Fibroblast of gingiva (primary cell): ENCODE results near the gene ADAT3.
"Not testable (repeated sequence)": the region's sequence is repeated elsewhere in the genome, so short reads cannot be mapped to it uniquely, and the experiment has no call there.

Source experiments
- DNase-seq: peaks from one replicate; pipeline ENCODE4 v3.0.0-alpha.2; 2011; ENCODE audit warnings: low read depth

Gene ADAT3

DNA sequence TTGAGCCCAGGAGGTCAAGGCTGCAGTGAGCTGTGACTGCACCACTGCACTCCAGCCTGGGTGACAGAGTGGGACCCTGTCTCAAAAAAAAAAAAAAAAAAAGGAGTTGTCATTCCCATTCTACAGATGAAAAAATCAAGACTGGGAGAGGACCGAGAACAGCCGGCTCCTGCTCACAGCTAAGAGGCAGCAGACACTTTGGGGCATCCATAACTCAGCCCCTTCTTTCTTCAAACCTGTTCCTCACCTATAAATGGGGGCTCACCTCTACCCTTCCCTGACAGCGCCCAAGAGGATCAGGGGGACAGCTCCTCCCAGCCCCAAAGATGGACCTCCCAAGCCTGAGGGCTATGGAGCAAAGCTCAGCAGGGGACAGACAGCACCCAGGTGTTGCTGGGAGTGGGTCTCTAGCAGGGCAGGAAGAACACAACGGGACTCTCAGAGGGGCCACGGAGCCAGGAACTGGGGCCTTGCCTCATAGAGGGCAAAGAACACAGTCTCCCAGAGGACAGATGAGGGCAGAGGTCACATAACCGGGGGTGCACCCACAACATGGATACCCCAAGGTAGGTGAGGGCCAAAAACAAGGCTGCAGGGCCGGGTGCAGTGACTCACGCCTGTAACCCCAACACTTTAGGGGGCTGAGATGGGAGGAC is 38.4 kb upstream of the ADAT3 start:
- DNase-seq, result no peak

DNA sequence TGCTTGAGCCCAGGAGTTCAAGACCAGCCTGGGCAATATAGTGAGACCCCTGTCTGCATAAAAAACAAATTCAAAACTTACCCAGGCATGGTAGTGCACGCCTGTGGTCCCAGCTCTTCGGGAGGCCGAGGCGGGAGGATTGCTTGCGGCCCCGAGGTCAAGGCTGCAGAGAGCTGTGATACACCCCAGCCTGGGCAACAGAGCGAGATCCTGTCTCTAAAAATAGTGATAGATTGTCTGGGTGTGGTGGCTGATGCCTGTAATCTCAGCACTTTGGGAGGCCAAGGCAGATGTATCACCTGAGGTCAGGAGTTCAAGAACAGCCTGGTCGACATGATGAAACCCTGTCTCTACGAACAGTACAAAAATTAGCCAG is 37.9 kb upstream of the ADAT3 start:
- no peak for DNase-seq

DNA sequence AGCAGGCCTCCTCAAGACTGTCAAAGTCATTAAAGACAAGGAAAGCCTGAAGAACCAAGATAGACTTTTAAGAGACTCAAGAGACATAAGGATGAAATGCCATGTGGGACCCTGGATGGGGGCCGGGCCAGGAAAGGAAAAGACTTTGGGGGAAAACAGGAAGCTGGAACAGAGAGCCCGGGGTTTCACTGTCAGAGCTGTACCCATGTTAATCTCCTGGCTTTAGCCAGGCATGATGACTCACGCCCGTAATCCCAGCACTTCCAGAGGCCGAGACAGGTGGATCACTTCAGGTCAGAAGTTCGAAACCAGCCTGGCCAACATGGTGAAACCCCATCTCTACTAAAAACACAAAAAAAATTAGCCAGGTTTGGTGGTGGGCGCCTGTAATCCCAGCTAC is 36.2 kb upstream of the ADAT3 start:
- no peak for DNase-seq

DNA sequence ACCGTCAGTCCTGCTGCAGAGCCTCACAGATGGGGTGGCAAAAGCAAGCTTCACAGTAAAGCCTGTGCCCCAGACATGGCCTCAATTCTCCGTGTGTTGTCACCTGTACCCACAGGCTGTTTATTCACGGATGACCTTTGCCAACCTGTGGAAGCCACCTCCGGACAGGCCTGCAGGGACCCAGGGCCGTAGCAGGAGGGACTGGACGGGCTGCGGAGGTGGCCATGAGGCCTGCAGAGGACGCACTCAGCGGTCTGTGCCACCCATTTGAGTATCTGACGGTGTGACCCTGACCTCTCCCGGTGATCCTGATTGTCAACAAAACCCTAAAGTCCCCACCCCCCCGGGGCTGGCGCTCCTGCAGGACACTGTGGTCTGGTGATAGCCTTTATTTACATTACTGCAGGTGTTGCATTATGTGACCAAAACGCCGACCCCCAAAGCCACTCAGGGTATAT is 34.0 kb upstream of the ADAT3 start:
- no peak for DNase-seq

DNA sequence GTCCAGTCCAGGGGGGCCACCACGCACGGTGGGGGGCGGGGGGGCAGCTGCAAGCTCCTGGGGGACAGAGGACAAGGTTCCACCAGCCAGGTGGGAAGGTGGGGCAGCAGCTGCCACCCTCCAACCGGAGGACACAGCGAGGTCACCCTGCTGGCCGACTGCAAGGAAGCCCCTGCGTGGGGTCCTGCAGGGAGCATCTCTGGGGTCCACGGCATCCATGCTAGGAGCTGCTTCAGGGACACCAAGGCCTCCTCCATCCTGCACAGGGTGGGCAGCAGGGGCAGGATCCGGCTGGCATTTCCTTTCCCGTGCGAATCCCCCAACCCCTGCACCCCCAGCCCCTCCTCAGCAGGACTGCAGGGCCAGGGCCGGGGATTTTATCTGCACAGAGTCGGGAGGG is 33.6 kb upstream of the ADAT3 start:
- DNase-seq, result no peak

DNA sequence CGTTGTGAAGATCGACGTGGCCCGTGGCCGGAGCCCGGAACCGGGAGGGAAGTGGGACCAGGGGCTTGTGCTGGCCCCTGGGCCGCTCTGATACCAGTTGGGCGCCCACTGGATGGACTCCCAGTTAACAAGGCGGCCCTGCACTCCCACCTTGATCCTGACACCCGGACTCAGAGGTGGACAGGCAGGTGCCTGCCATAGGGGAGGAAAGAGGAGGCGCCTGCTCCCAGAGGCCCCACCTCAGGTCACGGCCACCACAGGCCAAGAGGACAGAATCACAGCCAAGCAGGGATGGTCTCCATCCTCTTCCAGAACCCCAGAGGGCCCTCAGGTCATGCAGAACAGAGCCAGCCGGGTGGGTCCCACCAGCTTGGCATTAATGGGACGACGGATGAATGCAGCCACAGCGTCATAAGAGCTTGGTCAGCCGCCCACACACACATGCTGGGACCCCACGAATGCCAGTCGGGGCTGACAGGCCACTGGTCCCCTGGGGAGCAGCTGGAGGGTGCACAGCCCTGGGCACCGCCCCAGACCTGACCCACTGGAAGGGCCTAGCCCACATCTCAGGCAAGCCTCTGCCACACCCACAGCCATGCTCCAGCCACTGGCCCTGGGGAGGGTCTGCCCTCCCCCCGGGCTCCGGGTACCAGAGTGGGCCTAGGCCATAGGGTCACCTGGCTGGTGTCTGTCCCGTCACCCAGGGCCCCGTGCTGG is 32.2 kb upstream of the ADAT3 start:
- no peak for DNase-seq

DNA sequence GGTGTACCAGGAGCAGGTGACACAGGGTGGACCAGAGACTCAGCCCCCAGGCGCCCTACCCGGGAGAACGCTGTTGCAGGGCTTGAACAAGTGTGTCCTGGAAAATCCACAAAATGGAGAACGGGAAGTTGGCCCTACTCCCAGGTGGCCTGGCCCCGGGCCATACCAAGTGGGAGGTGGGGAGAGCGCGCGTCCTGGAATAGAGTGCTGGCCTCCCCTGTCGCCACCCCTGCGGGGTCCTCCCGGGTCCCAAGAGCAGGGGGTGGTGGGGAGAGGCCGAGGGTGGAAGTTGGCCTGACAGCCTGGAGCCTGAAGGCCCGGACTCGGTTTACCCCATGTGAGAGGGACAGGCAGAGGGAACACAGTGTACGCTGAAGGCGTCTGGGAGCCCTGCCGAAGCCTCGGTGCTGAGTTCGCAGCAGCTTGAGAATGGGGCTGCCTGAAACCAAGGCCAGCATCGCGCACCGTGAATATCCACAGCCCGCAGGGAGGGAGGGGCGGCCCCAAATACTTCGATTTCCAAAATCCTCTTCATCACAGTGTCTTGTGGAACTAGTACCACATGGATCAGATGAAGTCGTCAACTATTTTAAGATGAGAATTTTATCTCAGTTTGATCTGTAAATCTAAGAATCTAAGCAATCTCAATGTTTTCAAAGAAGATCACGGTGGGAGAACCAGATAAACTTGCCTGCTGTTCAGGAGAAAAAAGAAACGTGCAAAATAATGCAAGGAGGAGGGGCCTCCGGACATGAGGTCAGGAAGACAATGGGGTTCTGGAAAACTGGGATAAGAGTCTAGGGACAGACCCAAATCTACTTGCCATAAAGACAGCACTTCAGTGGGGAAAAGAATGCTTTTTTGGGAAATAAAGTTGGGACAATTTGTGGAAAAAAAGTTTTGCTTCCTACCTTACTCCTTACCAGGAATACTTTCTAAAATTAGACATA is 31.4 kb upstream of the ADAT3 start:
- DNase-seq, result no peak

DNA sequence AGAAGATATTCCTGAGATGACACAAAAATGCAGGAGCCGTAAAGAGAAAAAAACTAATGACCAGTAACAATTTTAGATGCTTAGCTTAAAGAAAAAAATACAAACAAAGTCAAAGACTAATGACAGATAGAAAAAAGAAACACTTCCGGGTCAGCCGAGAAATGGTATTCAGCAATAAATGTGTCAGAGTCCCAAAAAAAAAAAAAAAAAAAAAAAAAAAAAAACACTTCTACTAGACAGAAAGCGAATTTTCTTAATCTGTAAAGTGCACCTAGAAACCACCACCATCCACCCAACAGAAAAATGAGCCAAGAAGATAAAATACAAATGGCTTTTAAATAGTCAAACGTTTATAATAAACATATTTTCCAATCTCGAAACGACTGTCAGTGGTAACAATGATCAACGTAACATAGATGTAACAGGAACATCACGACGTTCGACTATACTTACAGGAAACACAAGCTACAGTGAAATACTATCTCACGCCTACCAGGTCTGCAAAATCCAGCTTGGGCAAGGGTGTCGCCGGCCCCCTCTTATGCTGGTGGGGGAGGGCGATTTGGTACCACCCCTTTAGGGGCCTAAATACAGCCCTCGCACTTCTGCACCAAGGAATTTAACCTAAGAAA is 30.5 kb upstream of the ADAT3 start:
- no peak for DNase-seq

DNA sequence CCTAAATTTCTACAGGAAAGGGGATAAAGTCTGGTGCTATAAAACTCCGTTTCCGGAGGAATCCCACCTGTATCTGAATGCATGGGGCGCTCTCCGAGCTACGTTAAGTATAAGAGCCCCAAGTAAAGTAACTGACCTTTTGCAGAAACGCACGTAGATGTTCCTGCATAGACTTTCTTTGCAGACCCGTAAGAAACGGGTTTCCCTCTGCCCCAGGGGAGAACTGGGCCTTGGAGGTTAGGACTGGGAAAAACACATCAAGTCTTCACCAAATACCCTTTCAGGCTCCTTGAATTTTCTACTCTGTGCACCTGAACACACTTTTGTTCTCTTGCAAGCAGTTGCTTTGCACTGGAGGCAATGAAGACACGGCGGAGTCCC is 29.9 kb upstream of the ADAT3 start:
- not testable (repeated sequence) for DNase-seq

DNA sequence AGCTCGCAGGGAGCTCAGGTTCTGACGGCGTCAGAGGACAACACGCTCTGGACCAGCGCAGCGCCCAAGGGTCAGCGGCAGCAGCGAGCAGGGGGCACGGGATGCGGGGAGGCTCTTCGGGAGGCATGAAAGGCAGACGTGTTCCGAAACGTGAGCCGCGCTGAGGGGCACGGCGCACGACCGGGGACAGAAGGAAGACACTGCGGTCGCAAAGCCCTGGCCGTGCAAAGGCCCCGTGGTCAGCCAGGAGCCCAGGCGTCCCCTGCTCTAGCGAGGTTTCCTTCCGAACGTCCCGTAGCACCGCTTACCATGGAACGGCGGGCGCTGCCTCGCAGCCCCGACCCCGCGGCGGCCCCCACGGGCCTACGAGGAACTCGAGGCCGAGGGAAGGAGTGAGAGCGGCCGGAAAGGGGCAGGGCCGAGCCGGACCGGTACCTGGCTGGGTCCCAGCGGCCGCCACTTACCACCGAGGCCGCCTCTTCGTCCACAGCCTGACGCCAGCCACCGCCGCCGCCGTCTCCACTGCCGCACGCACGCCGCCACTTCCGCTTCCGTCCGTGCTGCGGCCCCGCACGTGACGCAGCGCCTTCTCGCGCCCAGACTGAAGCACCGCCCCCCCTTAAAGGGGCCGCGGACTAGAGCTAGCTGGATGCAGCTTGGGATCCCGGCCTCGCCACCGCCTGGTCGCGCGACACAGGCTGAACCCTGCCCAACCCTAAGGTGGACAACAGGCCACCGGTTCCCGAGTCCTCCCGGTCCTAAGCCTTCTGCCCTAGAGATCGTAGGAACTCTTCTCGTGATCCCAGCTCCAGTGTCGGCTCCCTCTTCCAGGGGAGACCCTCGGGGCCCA is 29.3 kb upstream of the ADAT3 start:
- DNase-seq, result peak; percentile 90

DNA sequence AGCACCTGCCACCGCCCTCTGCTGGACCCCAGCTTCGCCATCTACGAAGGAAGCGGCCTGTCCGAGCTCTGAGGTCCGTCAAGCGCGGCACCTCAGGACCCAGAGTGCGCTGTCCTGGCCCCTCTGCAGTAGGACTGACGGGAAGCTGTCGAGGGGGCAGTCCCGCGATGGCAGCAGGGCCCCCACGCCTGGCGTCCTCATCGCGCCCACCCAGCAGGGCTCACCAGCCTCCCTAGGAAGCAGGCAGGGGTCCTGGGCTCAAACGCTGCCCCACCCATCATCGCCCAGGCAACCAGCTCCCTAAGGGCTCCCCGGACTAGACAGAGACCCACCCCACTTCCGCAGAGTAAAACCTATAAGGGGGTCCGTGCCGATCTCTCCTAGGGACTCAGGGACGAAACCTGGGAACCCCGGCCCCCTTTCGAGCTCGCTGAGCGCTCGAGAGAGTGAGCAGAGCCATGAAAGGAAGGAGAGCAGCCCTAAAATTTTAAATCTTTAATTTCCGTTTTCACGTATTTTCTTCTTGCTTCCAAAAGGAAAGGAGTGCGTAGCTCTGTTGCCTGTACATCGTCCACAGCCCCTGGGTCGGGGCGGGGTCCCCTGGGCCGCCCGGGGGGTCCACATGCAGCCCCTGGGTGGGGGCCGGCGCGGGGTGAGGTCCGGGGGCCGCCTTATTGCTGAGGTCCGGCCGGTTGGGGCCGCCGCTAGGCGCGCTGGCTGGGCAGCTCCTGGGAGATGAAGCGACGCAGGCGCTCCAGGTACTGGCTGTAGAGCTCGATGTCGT is 28.5 kb upstream of the ADAT3 start:
- not testable (repeated sequence) for DNase-seq

DNA sequence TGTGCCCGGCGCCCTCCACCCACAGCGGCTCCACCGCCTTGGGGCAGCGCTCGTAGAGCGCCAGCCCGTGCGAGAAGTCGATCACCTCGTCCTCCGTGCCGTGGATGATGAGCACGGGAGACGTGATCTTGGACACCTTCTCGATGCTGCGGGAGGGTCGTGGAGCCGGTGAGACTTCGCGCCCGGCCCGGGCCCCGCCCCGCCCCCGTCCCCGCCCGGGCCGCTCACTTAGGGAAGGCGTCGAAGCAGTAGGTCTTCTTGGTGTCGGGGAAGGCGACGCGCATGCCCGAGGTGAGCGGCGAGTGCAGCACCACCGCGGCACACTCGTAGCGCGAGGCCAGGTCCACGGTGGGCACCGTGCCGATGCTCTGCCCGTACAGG is 27.9 kb upstream of the ADAT3 start:
- not testable (repeated sequence) for DNase-seq

DNA sequence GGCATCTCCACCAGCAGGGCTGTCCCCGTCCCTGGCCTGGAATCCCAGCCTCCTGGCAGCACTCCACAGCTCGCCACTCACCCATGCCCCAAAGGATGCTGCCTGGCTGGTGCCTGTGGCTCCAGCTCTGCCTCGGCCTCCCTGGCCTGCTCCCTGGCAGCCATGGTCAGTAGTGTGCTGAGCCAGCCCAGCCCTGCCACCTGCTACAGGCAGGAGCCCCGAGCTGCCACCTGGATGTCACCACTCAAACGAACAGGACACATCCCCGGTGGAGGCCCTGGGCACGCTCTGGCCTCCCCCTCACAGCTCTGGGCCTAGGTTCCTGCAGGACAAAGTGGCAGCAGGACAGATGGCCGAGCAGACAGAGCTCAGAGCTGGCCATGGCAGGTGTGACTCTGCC is 26.6 kb upstream of the ADAT3 start:
- not testable (repeated sequence) for DNase-seq

DNA sequence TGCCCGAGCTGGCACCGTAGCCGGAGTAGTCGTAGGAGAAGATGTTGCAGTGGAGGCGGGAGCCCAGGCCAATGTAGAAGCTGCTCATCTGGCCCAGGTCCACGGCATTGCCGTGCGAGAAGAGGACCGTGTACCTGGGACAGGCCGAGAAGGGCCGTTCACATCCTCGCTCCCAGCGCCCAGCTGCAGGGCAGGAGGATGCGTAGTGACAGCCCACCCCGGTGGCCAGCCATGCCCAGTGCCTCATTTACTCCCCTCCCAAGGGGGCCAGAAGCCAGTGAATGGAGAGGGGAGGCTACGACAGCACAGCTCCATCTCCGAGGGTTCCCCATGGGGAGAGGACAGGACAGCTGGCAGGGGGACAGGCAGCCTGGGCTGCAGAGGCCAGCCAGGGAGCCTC is 25.2 kb upstream of the ADAT3 start:
- DNase-seq, result not testable (repeated sequence)

DNA sequence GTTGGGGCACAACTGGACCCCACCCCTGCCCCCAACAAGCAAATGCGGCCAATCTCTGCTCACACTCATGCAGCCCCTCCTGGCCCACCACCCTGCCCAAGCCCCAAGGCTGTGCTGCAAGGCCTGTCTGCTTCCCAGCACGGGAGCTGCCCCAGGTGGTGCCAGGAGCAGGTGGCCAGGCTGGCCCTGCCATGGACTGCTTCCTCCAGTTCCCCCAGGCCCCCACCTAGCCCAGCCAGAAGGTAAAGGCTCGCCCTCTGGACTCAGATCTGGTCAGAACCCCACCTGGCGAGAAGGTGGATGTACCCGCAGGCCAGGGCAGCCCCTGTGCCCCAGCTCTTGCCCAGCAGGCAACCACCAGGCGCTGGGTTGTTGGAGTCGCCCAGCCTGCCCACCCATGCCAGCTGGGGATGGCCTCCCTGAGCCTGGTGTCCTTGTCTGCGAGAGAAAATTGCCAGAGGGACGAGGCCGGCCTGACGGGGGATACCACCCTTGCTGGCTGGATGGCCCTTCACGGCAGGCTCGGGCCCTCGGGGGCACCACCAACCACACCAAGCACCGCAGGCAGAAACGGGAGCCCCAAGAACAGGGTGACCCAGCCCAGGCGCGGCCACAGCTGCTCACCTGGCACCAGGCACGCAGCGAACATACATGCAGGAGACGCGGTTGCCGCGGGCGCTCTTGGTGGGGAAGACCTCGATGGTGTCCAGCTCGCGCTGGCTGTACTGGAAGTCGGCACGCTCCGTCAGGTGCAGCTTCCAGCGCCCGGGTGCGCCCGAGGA is 24.4 kb upstream of the ADAT3 start:
- DNase-seq, result no peak

DNA sequence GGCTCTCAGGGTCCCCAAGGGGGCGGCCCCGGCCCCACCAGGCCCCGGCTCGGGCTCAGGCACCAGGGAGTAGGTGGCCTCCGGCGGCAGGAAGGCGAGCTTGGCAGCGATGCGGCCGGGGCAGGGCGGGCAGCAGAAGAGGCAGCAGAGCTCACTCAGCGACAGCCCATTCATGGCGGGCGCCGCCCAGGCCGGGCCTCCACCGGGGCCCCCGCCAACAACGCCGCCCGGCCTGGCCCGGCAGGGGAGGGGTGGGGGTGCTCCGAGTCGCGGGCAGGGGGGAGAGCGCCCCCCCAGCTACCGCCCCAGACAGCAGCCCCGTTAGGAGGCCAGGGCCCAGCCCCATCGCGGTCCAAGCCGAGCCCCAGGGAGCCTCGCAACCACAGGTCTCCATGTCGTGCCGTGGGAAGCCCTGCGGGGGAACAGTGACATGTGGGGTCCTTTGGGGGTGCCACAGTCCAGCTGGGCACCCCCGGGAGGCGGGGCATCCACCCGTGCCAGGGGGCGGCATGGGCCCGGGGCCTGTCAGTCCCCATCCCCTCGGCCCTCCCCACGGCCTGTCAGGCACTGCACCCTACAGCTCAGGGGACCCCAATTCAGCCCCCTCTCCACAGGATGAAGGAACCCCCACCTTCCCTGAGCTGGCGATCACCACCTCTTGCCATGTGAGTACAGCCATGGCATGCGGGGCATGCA is 23.7 kb upstream of the ADAT3 start:
- not testable (repeated sequence) for DNase-seq

DNA sequence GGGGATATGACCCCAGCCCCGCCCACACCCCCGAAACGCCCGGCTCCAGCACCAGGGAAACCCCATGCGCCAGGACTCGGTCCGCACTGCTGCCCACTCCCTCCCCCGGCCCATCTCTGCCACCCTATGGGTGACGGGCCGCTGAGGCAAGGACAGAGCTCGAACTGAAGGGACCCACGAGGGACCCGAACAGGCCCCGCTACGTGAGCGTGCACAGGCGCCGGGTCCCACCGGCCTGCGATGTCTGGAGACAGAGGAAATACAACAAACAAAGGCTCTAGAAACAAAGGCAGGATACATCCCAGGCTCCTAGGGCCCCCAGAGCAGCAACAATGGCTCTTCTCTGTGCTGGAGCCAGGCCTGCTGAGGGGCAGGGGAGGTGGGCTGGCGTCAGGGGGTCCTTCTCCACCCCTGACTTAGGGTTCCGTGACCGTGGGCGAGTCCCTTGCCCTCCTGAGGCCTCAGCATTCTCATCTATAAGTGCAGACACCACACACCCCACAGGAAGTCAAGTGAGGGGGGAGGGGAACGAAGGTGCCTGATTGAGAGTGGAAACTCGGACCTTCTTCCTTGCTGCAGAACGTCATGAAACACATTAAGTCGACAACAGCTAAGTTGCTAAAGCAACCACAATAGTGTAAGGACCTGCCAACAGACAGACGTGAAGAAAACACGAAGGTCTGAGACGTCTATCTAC is 23.0 kb upstream of the ADAT3 start:
- DNase-seq, result no peak
